HepG2 (cell line): ENCODE measurements around the gene HEY2. TPM values are rescaled to one million over a fixed set of nuclear protein-coding genes. Genes with fewer than 3 reads are reported as not detected.

ENCODE experiments used
- ATAC-seq: fragments of 200-7000 bp; cut with Tn5 transposase; 3 replicates; pipeline ENCODE4 v1.9.1; 2020; ENCODE audit warnings: mild to moderate bottlenecking, moderate library complexity
- BruUV-seq: library from RNA; stranded (reverse); fragments of 400-500 nt; replicated peaks from 2 replicates; lab custom pipeline; 2021; lab: Mats Ljungman, UMichigan
- CTCF ChIA-PET: fragments of 300-600 bp; formaldehyde crosslinking; extraction: SDS; loops from one replicate; lab custom pipeline; 2021; ENCODE audit warnings: low total read pairs, inconsistent platforms, low intra/inter-chr PET ratio; lab: Yijun Ruan, JAX
- POLR2A ChIA-PET: fragments of 350-600 bp; sonication (Branson Sonifier 250); formaldehyde crosslinking; loops from one replicate; lab custom pipeline; 2020; ENCODE audit warnings: antibody characterized with exemption, inconsistent platforms; lab: Yijun Ruan, JAX
- DNase-seq: peaks from one replicate; pipeline ENCODE4 v3.0.0-alpha.2; 2015; ENCODE audit warnings: low spot score
- FAIRE-seq: peaks from 3 replicates; lab custom pipeline; 2011; peaks lifted over from hg19 to GRCh38; lab: Jason Lieb, UNC
- H2AFZ ChIP-seq: one replicate; pipeline ENCODE4 v1.6.1; 2011; ENCODE audit warnings: low read length, inconsistent platforms
- H3K27ac ChIP-seq: fragments of 300-600 bp; 3 replicates; pipeline ENCODE4 v1.8.0; 2011; ENCODE audit warnings: mixed run types, mild to moderate bottlenecking, mixed read lengths, low read length, inconsistent platforms; ENCODE audit not compliant: insufficient read depth; ENCODE audit errors: extremely low read length
- H3K27me3 ChIP-seq, 2 experiments: fragments of 200-600 bp in 1 of 2; 2 replicates in 1 of 2; 3 replicates in 1 of 2; pipeline versions ENCODE4 v1.6.0 to v1.8.0; 2011; ENCODE audit warnings: low read length in 2 of 2, mild to moderate bottlenecking in 2 of 2, moderate library complexity in 2 of 2, inconsistent platforms in 1 of 2; ENCODE audit not compliant: insufficient read depth in 2 of 2, control insufficient read depth in 1 of 2
- H3K36me3 ChIP-seq, 2 experiments: fragments of 200-600 bp in 1 of 2; replicated peaks in 1 of 2; 2 replicates in 1 of 2; 3 replicates in 1 of 2; pipeline versions ENCODE4 v1.5.1 to v1.8.0; 2011; ENCODE audit warnings: low read length in 2 of 2, inconsistent platforms in 1 of 2; ENCODE audit not compliant: insufficient read depth in 2 of 2, control insufficient read depth in 1 of 2
- H3K4me1 ChIP-seq: 2 replicates; pipeline ENCODE4 v1.5.1; 2012; ENCODE audit warnings: low read length, inconsistent platforms; ENCODE audit not compliant: insufficient read depth
- H3K4me2 ChIP-seq: 2 replicates; pipeline ENCODE4 v1.6.0; 2011; ENCODE audit warnings: low read depth, low read length, inconsistent platforms
- H3K4me3 ChIP-seq, 3 experiments: fragments of 200-600 bp in 1 of 3; sonication (generic), shearing (Covaris generic) in 1 of 3; replicated peaks in 1 of 3; 2 replicates each; pipeline ENCODE4 v1.5.1; 2011 to 2016; ENCODE audit warnings: low read length in 3 of 3, inconsistent platforms in 2 of 3, low read depth in 2 of 3, mild to moderate bottlenecking in 2 of 3, control low read depth in 1 of 3, mixed read lengths in 1 of 3; ENCODE audit not compliant: insufficient read depth in 1 of 3
- H3K79me2 ChIP-seq: one replicate; pipeline ENCODE4 v1.6.1; 2011; ENCODE audit warnings: low read length, inconsistent platforms; ENCODE audit not compliant: insufficient read depth
- H3K9ac ChIP-seq: 2 replicates; pipeline ENCODE4 v1.6.0; 2011; ENCODE audit warnings: mild to moderate bottlenecking, low read depth, low read length, inconsistent platforms; ENCODE audit not compliant: insufficient read depth
- H3K9me3 ChIP-seq: 2 replicates; pipeline ENCODE4 v1.5.1; 2012; ENCODE audit warnings: mild to moderate bottlenecking, low read length
- H4K20me1 ChIP-seq: 2 replicates; pipeline ENCODE4 v1.6.0; 2011; ENCODE audit warnings: inconsistent platforms, mild to moderate bottlenecking, low read length, moderate library complexity; ENCODE audit not compliant: insufficient read depth
- AGO2 ChIP-seq: fragments of 200-400 bp; formaldehyde crosslinking; optimal IDR thresholded peaks from 2 replicates; pipeline ENCODE3; 2017; ENCODE audit warnings: mild to moderate bottlenecking, low read depth, low read length, moderate library complexity
- FOXJ3 ChIP-seq: sonication (generic); formaldehyde crosslinking; IDR thresholded peaks from 2 replicates; pipeline ENCODE4 v1.4.0; 2020; ENCODE audit warnings: missing genetic modification reagents, mild to moderate bottlenecking, borderline replicate concordance
- IRF2 ChIP-seq: IDR thresholded peaks from 2 replicates; pipeline ENCODE4 v1.6.1; 2018; ENCODE audit warnings: missing genetic modification reagents, missing compliant biosample characterization
- NAIF1 ChIP-seq: sonication (generic); formaldehyde crosslinking; IDR thresholded peaks from 2 replicates; pipeline ENCODE4 v1.5.0; 2020; ENCODE audit warnings: mild to moderate bottlenecking, missing genetic modification reagents, borderline replicate concordance
- NFE2L2 ChIP-seq: fragments of 150-350 bp; IDR thresholded peaks from 2 replicates; pipeline ENCODE4 v1.6.1; 2014; ENCODE audit warnings: low read length
- NFIB ChIP-seq: sonication (generic); formaldehyde crosslinking; IDR thresholded peaks from 2 replicates; pipeline ENCODE4 v1.9.0; 2021; ENCODE audit warnings: missing genetic modification reagents, mild to moderate bottlenecking, borderline replicate concordance
- NFIC ChIP-seq: IDR thresholded peaks from 2 replicates; pipeline ENCODE4 v1.6.1; 2012; ENCODE audit warnings: mild to moderate bottlenecking, low read length, inconsistent platforms
- SMAD9 ChIP-seq: sonication (generic); formaldehyde crosslinking; IDR thresholded peaks from 2 replicates; pipeline ENCODE4 v1.5.1; 2020; ENCODE audit warnings: mild to moderate bottlenecking, missing genetic modification reagents
- TSC22D2 ChIP-seq: sonication (generic); formaldehyde crosslinking; IDR thresholded peaks from 2 replicates; pipeline ENCODE4 v1.5.1; 2020; ENCODE audit warnings: missing genetic modification reagents, mild to moderate bottlenecking, borderline replicate concordance
- ZNF367 ChIP-seq: sonication (generic); formaldehyde crosslinking; IDR thresholded peaks from 2 replicates; pipeline ENCODE4 v1.4.0; 2020; ENCODE audit warnings: missing genetic modification reagents, borderline replicate concordance
- ZNF567 ChIP-seq: sonication (generic); formaldehyde crosslinking; IDR thresholded peaks from 2 replicates; pipeline ENCODE4 v1.8.1; 2023; ENCODE audit warnings: mild to moderate bottlenecking, missing genetic modification reagents, borderline replicate concordance
- WGBS: methylation state at CpG from one replicate; pipeline ENCODE4 v1.1.6; 2017; ENCODE audit warnings: low lambda C conversion rate; 5-methylcytosine and 5-hydroxymethylcytosine counted together
- in situ Hi-C: cut with HindIII; loops from 2 replicates; pipeline ENCODE4 v1.10.0; 2017; ENCODE audit warnings: low pct_unique_long_range_greater_than_20kb; ENCODE audit not compliant: extremely low pct_ligation_motif_present
- intact Hi-C: fragments of 100-400 bp; cut with micrococcal nuclease; formaldehyde crosslinking; loops from one replicate; pipeline ENCODE4 v1.10.0; 2022; ENCODE audit not compliant: unreplicated experiment
- polyA plus RNA-seq, 8 experiments: library from polyadenylated mRNA; depleted of rRNA in 3 of 8; stranded (reverse) in 7 of 8; unstranded in 1 of 8; fragments of >200 nt; fragmentation: Illumina TruSeq in 4 of 8; extraction: Trizol in 4 of 8; gene quantifications; 2 replicates each; pipeline versions ENCODE4 v1.2.1 to v1.2.3, GENCODE V29; 2011 to 2016; ENCODE audit warnings: low read depth in 4 of 8, missing spikeins in 1 of 8, mixed read lengths in 1 of 8; ENCODE audit not compliant: insufficient read depth in 1 of 8
- total RNA-seq, 5 experiments: library from RNA; depleted of rRNA; stranded (reverse); fragments of >200 nt; fragmentation: Illumina TruSeq; extraction: Trizol; gene quantifications; 2 replicates each; pipeline ENCODE4 v1.2.3, GENCODE V29; 2016; ENCODE audit warnings: low read depth in 1 of 5
- TF ChIP-seq, protein P1 (sequence below): IDR thresholded peaks from 2 replicates; pipeline ENCODE4 v1.6.1; 2016; ENCODE audit warnings: low read depth, control low read depth
- TF ChIP-seq, protein P2 (sequence below): sonication (generic); formaldehyde crosslinking; IDR thresholded peaks from 2 replicates; pipeline ENCODE4 v1.4.0; 2020; ENCODE audit warnings: missing genetic modification reagents; ENCODE audit errors: not compliant biosample characterization
- TF ChIP-seq, protein P3 (sequence below): sonication (generic); formaldehyde crosslinking; IDR thresholded peaks from 2 replicates; pipeline ENCODE4 v1.4.0; 2020; ENCODE audit warnings: missing genetic modification reagents, borderline replicate concordance
- TF ChIP-seq, protein P4 (sequence below): sonication (generic); formaldehyde crosslinking; IDR thresholded peaks from 2 replicates; pipeline ENCODE4 v1.8.1; 2022; ENCODE audit warnings: low read depth, mild to moderate bottlenecking, missing genetic modification reagents

Gene HEY2
- total and polyA plus RNA-seq, 2 of the 13 experiments (the other 11 are each of a cell fraction or from before 2014, with no cell fraction given), result 0.04 TPM

DNA sequence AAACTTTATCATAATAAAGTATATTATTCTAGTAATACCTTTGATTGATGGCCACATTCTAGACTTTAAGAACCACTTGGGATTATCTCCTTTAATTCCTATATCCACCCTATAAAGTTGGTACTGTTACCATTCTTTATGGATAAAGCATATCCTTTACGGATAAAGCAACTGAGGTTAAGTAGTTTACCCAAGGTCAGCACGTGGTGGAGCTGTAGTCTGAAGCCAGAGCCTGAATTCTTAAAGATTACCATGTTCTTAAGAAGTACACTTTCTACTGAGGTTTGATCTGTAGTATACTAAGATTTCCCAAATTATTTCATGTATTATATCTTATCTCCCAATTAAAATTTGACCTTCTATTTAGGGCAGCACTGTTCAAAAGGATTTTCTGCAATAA is 38.4 kb downstream of the HEY2 start (continued):
- TF ChIP-seq, protein P1, sequence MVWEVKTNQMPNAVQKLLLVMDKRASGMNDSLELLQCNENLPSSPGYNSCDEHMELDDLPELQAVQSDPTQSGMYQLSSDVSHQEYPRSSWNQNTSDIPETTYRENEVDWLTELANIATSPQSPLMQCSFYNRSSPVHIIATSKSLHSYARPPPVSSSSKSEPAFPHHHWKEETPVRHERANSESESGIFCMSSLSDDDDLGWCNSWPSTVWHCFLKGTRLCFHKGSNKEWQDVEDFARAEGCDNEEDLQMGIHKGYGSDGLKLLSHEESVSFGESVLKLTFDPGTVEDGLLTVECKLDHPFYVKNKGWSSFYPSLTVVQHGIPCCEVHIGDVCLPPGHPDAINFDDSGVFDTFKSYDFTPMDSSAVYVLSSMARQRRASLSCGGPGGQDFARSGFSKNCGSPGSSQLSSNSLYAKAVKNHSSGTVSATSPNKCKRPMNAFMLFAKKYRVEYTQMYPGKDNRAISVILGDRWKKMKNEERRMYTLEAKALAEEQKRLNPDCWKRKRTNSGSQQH (CRISPR knock-in tag), result no peak
- TF ChIP-seq IRF2 (CRISPR knock-in tag), result no peak
- no peak for TF ChIP-seq SMAD9
- TF ChIP-seq NFE2L2, result no peak
- TF ChIP-seq AGO2, result no peak
- TF ChIP-seq TSC22D2 (CRISPR knock-in tag), result no peak
- no peak for TF ChIP-seq NAIF1 (CRISPR knock-in tag)
- no peak for TF ChIP-seq ZNF367 (CRISPR knock-in tag)
- no peak for TF ChIP-seq ZNF567 (CRISPR knock-in tag)
- TF ChIP-seq, protein P2, sequence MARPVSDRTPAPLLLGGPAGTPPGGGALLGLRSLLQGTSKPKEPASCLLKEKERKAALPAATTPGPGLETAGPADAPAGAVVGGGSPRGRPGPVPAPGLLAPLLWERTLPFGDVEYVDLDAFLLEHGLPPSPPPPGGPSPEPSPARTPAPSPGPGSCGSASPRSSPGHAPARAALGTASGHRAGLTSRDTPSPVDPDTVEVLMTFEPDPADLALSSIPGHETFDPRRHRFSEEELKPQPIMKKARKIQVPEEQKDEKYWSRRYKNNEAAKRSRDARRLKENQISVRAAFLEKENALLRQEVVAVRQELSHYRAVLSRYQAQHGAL (CRISPR knock-in tag), result no peak
- TF ChIP-seq NFIC, result no peak

DNA sequence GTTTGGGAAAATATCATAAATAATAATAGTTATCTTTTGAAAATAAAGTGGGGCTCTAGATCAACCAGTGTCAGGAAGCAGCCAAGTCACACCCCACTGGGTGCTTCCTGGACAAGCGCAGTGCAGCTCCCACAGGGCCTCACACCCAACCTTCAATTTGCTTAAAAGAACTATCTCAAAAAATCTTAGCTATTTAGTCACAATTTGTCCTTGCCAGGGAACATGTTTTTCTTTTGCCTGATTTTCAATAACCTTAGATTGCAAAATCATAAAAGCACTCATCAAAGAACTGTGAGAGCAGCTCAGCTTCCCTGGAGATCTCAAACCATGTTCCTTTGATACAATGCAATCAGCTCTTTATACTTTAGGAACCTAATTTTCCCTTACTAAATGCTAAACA is 39.7 kb downstream of the HEY2 start:
- Histone ChIP-seq H3K9ac (peak overlapping the region; percentile 83; the same call in 1 of the 2 replicates), H3K27me3 (no peaks in the 10 kb centered on the region; a peak in 2 of 5 replicates), H3K9me3 (no peaks in the 10 kb centered on the region), H3K4me2 (peak overlapping the region; percentile 87), H3K79me2 (peaks cover 25% of the 10 kb centered on the region), H3K4me1 (peaks cover 37% of the 10 kb centered on the region), H3K4me3 (peak overlapping the region; percentile 90 to 97 (median 94); a peak in 4 of 6 replicates), H2AFZ (peak overlapping the region; percentile 89), H3K36me3 (no peaks in the 10 kb centered on the region), H4K20me1 (no peaks in the 10 kb centered on the region), H3K27ac (peak overlapping the region; percentile 88)
- intact Hi-C loops (loop anchor here (1.0 kb wide), 1 partner anchor 9 kb away; no protein-coding TSS in a partner anchor), in situ Hi-C loops (no loop called here)
- CTCF ChIA-PET, result no interaction called here
- FAIRE-seq (no peak), ATAC-seq (no peak), DNase-seq (no peak)
- no TSS peak for BruUV-seq
- 88% methylated on average over 1 of the region's 1 CpG for WGBS
- POLR2A ChIA-PET, result interaction anchor here (0.9 to 4.0 kb wide), 10 partner anchors 8 to 1478 kb away, joined by 3 to 107 read pairs (median 10); partner anchors contain the start of genes HDDC2, HINT3, RNF146 and TRMT11
- TF ChIP-seq NFIB (no peak), FOXJ3 (CRISPR knock-in tag) (no peak)
- TF ChIP-seq, protein P3, sequence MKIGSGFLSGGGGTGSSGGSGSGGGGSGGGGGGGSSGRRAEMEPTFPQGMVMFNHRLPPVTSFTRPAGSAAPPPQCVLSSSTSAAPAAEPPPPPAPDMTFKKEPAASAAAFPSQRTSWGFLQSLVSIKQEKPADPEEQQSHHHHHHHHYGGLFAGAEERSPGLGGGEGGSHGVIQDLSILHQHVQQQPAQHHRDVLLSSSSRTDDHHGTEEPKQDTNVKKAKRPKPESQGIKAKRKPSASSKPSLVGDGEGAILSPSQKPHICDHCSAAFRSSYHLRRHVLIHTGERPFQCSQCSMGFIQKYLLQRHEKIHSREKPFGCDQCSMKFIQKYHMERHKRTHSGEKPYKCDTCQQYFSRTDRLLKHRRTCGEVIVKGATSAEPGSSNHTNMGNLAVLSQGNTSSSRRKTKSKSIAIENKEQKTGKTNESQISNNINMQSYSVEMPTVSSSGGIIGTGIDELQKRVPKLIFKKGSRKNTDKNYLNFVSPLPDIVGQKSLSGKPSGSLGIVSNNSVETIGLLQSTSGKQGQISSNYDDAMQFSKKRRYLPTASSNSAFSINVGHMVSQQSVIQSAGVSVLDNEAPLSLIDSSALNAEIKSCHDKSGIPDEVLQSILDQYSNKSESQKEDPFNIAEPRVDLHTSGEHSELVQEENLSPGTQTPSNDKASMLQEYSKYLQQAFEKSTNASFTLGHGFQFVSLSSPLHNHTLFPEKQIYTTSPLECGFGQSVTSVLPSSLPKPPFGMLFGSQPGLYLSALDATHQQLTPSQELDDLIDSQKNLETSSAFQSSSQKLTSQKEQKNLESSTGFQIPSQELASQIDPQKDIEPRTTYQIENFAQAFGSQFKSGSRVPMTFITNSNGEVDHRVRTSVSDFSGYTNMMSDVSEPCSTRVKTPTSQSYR, result no peak
- TF ChIP-seq, protein P4, sequence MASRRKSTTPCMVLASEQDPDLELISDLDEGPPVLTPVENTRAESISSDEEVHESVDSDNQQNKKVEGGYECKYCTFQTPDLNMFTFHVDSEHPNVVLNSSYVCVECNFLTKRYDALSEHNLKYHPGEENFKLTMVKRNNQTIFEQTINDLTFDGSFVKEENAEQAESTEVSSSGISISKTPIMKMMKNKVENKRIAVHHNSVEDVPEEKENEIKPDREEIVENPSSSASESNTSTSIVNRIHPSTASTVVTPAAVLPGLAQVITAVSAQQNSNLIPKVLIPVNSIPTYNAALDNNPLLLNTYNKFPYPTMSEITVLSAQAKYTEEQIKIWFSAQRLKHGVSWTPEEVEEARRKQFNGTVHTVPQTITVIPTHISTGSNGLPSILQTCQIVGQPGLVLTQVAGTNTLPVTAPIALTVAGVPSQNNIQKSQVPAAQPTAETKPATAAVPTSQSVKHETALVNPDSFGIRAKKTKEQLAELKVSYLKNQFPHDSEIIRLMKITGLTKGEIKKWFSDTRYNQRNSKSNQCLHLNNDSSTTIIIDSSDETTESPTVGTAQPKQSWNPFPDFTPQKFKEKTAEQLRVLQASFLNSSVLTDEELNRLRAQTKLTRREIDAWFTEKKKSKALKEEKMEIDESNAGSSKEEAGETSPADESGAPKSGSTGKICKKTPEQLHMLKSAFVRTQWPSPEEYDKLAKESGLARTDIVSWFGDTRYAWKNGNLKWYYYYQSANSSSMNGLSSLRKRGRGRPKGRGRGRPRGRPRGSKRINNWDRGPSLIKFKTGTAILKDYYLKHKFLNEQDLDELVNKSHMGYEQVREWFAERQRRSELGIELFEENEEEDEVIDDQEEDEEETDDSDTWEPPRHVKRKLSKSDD, result 0 out of 2 replicates have a peak, but pooled peaks have one; percentile 1
